ENCODE results near the gene TMEM45B. TPM values are rescaled to one million over a fixed set of nuclear protein-coding genes. Genes with fewer than 3 reads are reported as not detected.

The TMEM45B gene
- total RNA-seq, 3 donors from 2014 or later (not counting 1 experiment from before 2014, with no cell fraction given): 0.40 TPM; not detected in 2

- no peaks in the 10 kb centered on the region for H3K4me1 ChIP-seq (ENCODE audit: control insufficient read depth, insufficient read depth, low read length)
- peaks cover 0 to 8% of the 10 kb centered on the region in 2 donors for H3K4me1 Mint-ChIP-seq
- no peak overlapping the region for H3K27ac ChIP-seq (ENCODE audit: low read length)
- H3K9me3 Mint-ChIP-seq: no peaks in the 10 kb centered on the region
- H3K27ac Mint-ChIP-seq: no peak overlapping the region
- peak in 1 of 2 donors; percentile 58 for DNase-seq
- H3K27me3 Mint-ChIP-seq (ENCODE audit: low read depth in 2 of 2): no peaks in the 10 kb centered on the region
- intact Hi-C loops (cut with micrococcal nuclease): no loop called here
- no peak overlapping the region for H3K4me3 Mint-ChIP-seq
- peaks cover 57% of the 10 kb centered on the region for H3K36me3 Mint-ChIP-seq
- ATAC-seq: peak in 2 of 3 donors; percentile 50
- H3K9me3 ChIP-seq (ENCODE audit: control insufficient read depth, insufficient read depth, low read length): no peaks in the 10 kb centered on the region
- no peak overlapping the region for H3K4me3 ChIP-seq (ENCODE audit: low read length)
- peak; percentile 42 for TF ChIP-seq CTCF (IDR thresholded peaks at IDR 0.05)
- WGBS (ENCODE audit: insufficient coverage): 82% methylated on average over 8 of the region's 9 CpGs
- no peaks in the 10 kb centered on the region for H3K27me3 ChIP-seq (ENCODE audit: control insufficient read depth, insufficient read depth, low read length)
- H3K36me3 ChIP-seq (ENCODE audit: control insufficient read depth, insufficient read depth, low read length): peaks cover 86% of the 10 kb centered on the region
These were observed 66.0 kb downstream of the TMEM45B start for GRCh38 chr11:129881570-129882170.

- Histone ChIP-seq H3K36me3 (ENCODE audit: control insufficient read depth, insufficient read depth, low read length) (peaks cover 81% of the 10 kb centered on the region), H3K9me3 (ENCODE audit: control insufficient read depth, insufficient read depth, low read length) (no peaks in the 10 kb centered on the region), H3K4me3 (ENCODE audit: low read length) (no peak overlapping the region), H3K4me1 (ENCODE audit: control insufficient read depth, insufficient read depth, low read length) (no peaks in the 10 kb centered on the region), H3K27me3 (ENCODE audit: control insufficient read depth, insufficient read depth, low read length) (no peaks in the 10 kb centered on the region), H3K27ac (ENCODE audit: low read length) (no peak overlapping the region)
- Mint-ChIP-seq H3K4me3 (no peak overlapping the region), H3K4me1 (peaks cover 0 to 6% of the 10 kb centered on the region in 2 donors), H3K36me3 (peaks cover 43% of the 10 kb centered on the region), H3K27me3 (ENCODE audit: low read depth in 2 of 2) (no peaks in the 10 kb centered on the region), H3K9me3 (no peaks in the 10 kb centered on the region), H3K27ac (no peak overlapping the region)
- no peak for ATAC-seq
- no peak for TF ChIP-seq CTCF (IDR thresholded peaks at IDR 0.05)
- WGBS (ENCODE audit: insufficient coverage): 92% methylated on average over 8 of the region's 8 CpGs
- intact Hi-C loops (cut with micrococcal nuclease): no loop called here
- DNase-seq: no peak
These were observed 68.9 kb downstream of the TMEM45B start for GRCh38 chr11:129884581-129884980.

- TF ChIP-seq CTCF (IDR thresholded peaks at IDR 0.05): no peak
- no peak overlapping the region for H3K27ac Mint-ChIP-seq
- no peak for ATAC-seq
- H3K27ac ChIP-seq (ENCODE audit: low read length): no peak overlapping the region
- H3K27me3 ChIP-seq (ENCODE audit: control insufficient read depth, insufficient read depth, low read length): no peaks in the 10 kb centered on the region
- H3K9me3 Mint-ChIP-seq: no peaks in the 10 kb centered on the region
- H3K4me1 Mint-ChIP-seq: peaks cover 0 to 1% of the 10 kb centered on the region in 2 donors
- no peaks in the 10 kb centered on the region for H3K27me3 Mint-ChIP-seq (ENCODE audit: low read depth in 2 of 2)
- H3K4me3 ChIP-seq (ENCODE audit: low read length): no peak overlapping the region
- H3K36me3 Mint-ChIP-seq: peaks cover 40% of the 10 kb centered on the region
- no peaks in the 10 kb centered on the region for H3K4me1 ChIP-seq (ENCODE audit: control insufficient read depth, insufficient read depth, low read length)
- no peak for DNase-seq
- peaks cover 89% of the 10 kb centered on the region for H3K36me3 ChIP-seq (ENCODE audit: control insufficient read depth, insufficient read depth, low read length)
- intact Hi-C loops (cut with micrococcal nuclease): no loop called here
- no peak overlapping the region for H3K4me3 Mint-ChIP-seq
- H3K9me3 ChIP-seq (ENCODE audit: control insufficient read depth, insufficient read depth, low read length): no peaks in the 10 kb centered on the region
- 98% methylated on average over 11 of the region's 12 CpGs for WGBS (ENCODE audit: insufficient coverage)
These were observed 69.7 kb downstream of the TMEM45B start for GRCh38 chr11:129885381-129885780.

- no peak for TF ChIP-seq CTCF (IDR thresholded peaks at IDR 0.05)
- DNase-seq: peak in 1 of 2 donors; percentile 56
- no peaks in the 10 kb centered on the region for H3K27me3 ChIP-seq (ENCODE audit: control insufficient read depth, insufficient read depth, low read length)
- no peak overlapping the region for H3K27ac ChIP-seq (ENCODE audit: low read length)
- H3K4me1 ChIP-seq (ENCODE audit: control insufficient read depth, insufficient read depth, low read length): no peaks in the 10 kb centered on the region
- peaks cover 72% of the 10 kb centered on the region for H3K36me3 ChIP-seq (ENCODE audit: control insufficient read depth, insufficient read depth, low read length)
- no peak overlapping the region for H3K4me3 Mint-ChIP-seq
- no peaks in the 10 kb centered on the region for H3K27me3 Mint-ChIP-seq (ENCODE audit: low read depth in 2 of 2)
- H3K36me3 Mint-ChIP-seq: peaks cover 12% of the 10 kb centered on the region
- H3K27ac Mint-ChIP-seq: no peak overlapping the region
- H3K9me3 Mint-ChIP-seq: no peaks in the 10 kb centered on the region
- H3K4me3 ChIP-seq (ENCODE audit: low read length): no peak overlapping the region
- ATAC-seq: no peak
- H3K4me1 Mint-ChIP-seq: peaks cover 4 to 15% of the 10 kb centered on the region in 2 donors
- no peaks in the 10 kb centered on the region for H3K9me3 ChIP-seq (ENCODE audit: control insufficient read depth, insufficient read depth, low read length)
- 58% methylated on average over 3 of the region's 5 CpGs for WGBS (ENCODE audit: insufficient coverage)
- intact Hi-C loops (cut with micrococcal nuclease): no loop called here
These were observed 72.8 kb downstream of the TMEM45B start for GRCh38 chr11:129888451-129888850.
